HG02759 (cell line): ENCODE data around the gene LRIG3.
"Not testable (repeated sequence)": the region's sequence is repeated elsewhere in the genome, so short reads cannot be mapped to it uniquely, and the experiment has no call there.

Experiments used
- ATAC-seq: cut with Tn5 transposase; IDR thresholded peaks from one replicate; pipeline ENCODE4 v1.9.1; 2021; ENCODE audit warnings: mild to moderate bottlenecking, moderate library complexity; ENCODE audit not compliant: unreplicated experiment

The LRIG3 gene

DNA sequence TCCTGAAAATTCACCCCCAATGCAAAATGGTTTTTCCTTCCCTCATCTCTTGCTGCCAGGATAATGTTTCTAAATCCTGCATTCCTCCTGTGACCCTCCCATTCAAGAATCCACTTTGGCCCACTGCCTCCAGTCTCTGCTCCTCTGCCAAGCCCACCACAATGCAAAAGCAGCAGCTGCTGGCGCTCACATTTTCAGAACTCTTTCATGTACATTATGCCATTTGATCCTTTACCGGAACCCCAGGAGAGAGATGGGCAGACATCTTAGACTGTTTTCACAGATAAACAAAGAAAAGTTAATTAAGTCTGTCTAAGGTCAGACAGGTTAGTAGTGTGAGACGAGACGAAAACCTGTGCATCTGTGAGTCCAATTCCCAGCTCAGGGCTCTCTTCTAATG is 12.9 kb downstream of the LRIG3 start:
- ATAC-seq: no peak

DNA sequence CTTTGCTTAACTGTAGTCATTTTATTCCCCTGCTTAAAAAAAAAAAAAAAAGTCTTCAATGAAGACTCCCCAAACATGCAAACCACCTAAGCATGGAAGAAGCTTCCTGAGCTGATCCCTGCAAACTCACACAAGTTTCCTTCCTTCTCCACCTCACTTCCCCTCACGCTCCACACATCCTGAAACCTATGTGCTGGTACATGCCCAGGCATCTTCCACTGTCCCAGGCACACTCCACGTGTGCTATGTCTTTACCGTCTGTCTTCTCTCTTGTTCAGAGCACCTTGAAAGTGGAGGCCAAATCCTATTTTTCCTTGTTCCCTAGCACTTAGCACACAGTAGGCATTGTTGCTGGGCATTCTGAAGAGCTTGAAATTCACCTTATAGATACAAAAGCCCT is 13.4 kb downstream of the LRIG3 start:
- ATAC-seq: no peak

DNA sequence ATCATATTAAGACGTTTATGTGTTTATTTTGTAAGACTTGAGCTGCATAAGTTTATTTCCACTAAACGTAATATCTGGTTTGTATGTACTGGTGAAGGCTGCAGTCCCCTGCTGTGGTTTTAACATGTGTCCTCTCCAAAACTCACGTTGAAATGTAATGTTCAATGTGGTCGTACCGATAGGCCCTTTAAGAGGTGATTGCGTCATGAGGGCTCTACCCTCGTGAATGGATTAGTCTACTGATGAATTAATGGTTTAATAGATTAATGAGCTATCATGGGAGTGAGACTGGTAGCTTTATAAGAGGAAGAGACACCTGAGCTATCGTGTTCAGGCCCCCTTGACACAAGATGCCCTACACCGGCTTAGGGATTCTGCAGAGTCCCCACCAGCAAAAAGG is 14.9 kb downstream of the LRIG3 start:
- no peak for ATAC-seq

DNA sequence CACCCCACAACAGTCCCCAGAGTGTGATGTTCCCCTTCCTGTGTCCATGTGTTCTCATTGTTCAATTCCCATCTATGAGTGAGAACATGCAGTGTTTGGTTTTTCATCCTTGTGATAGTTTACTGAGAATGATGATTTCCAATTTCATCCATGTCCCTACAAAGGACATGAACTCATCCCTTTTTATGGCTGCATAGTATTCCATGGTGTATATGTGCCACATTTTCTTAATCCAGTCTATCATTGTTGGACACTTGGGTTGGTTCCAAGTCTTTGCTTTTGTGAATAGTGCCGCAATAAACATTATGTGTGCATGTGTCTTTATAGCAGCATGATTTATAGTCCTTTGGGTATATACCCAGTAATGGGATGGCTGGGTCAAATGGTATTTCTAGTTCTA is 17.6 kb downstream of the LRIG3 start:
- not testable (repeated sequence) for ATAC-seq

DNA sequence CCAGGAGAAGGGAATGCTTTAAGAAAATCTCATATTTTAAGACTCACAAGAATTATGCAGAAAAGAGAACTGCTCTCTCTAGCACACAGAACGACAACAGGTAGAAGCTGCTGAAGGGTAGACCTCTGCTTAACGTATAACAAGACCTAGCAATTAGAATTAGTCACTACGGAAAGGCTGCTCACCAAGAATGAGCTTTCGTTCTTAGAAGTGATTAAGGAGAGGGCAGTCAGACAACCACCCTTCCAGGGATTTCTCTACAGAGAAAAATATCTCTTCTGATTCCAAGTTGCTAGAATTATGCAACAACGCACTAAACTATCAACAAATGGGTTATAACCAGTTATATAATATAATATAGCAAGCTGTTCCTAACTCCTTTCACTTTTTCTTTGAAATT is 18.6 kb downstream of the LRIG3 start:
- no peak for ATAC-seq

DNA sequence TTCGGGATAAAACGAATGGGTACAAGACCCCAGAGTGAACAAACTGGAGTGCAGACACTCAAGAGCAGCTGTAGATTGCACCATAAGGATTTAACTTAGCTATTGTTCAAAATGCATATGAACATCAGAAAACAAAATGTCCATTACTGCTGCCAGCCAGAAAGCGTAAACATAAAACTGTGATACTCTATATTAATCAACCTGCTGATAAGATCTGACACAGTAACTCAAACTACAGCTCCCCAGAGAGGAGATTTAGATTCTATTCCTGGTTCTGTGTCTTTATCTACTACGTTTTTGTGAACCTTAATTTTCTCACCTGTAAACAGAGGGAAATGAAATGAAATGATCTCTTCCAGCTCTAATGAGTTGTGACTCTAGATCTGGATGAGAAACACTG is 22.3 kb downstream of the LRIG3 start:
- no peak for ATAC-seq

DNA sequence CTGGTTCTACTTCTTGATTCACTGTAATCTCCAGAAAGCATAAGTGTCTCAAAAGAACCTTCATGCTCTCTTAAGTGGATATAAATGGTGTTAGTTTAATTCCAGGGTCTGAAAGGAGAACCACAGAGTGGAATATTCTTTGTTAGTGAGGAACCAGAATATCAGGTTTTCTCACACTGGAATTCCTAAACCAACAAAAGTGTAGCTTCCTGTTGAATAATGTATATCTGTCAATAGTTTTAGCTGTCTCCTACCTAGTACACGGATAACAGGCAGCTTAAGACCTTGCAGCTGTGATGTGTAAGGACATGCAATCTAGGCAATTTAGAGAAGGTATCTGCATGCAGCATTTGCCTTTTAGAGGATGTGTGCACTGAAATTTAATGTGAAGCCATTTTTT is 24.0 kb downstream of the LRIG3 start:
- no peak for ATAC-seq

DNA sequence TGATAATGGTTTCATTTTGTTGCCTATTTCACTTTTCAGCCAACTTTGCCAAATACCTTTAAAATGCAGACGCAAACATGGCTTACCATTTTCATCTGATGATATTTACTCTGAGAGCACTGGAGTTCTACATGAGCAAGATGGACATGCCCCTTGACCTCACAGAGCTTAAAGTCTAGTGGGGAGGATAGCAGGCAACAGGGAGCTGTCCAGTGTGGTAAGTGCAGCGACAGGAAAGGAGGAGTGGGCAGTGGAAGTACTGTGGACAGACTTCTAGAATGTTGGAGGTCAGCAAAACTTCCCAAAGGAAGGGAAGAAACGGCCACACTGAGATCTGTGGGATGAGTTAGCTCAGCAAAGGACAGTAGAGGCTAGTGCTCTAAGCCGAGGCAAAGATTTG is 25.3 kb downstream of the LRIG3 start:
- no peak for ATAC-seq

DNA sequence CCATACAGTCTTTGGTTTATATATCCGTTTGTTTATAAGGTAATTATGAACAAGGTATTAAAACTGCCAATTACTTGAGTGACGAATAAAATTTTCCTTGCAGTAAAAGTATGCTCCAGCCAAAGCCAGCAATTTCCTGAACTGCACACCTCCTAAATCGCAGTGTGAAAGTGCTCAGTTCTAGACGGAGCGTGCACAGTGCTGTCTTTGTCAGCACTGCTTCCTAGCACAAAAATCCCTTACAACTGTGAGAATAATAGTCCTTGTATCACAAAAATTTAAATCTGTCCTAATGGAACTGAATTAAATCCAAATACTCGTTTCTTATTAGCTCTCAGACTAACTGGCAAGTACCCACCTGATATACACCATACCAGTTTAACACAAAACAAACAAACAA is 26.3 kb downstream of the LRIG3 start:
- ATAC-seq: no peak

DNA sequence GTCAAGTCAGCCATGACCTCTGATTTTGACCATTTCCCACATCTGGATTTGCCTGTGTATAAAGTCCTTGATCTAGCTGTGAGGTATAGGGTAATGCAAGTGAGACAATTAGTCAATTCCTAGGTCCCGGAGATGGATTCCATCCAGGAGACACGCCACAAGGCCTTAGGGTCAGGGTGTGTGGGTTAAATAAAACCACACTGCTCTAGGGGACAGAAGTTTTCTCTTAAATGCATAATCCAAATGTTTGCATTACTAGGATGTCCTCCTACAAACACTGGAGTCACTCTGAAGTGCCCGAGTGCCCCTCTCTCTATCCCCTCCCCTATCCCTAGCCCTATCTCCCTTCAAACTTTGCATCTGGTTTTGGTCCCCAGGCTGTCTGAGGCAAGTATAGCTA is 26.8 kb downstream of the LRIG3 start:
- no peak for ATAC-seq

DNA sequence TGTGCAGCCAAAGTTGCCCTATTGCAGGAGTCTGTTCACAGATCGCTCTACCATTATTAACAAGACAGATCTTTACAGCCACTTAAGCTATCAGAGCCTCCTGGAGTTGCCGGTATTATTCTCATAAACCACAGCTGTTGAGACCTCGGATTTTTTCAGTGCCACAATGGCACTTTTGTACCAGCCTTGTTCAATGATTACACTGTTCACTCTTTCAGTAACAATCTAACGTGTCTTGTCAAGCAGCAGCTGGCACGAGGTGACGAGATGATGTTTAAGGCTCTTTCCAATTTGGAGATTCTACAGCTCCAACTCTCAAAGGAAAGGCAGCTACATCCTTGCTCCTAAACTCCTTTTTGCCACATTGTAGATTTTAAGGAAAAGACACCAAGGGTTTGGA is 30.7 kb downstream of the LRIG3 start:
- no peak for ATAC-seq

DNA sequence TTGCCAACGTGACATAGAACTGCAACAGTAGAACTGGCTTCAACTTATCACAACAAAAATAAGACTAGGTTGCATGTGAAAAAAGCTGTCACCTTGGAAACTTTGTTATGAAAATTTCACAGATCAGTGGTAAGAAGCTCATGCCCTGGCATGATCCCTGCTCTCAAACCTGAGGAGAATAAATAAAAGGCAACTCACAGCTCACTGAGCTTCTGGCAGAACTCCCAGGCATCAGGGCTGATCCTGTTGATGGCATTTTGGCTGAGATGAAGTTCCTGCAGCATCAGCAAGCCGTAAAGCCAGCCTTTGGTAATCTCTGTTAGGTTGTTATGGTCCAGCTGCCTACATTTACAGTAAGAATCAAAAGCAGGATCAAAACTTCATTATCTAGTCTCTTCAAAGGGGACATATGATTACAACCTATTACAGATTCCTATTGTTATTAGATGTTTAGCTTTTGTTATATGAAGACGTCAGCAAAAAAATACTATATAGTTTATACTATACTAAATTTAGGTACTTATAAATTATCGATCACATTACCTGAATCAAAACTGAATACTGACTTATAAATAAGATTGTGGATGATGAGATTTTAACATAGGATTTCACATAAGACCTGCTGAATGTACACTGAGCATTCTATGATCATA is 32.0 kb downstream of the LRIG3 start:
- ATAC-seq: no peak

DNA sequence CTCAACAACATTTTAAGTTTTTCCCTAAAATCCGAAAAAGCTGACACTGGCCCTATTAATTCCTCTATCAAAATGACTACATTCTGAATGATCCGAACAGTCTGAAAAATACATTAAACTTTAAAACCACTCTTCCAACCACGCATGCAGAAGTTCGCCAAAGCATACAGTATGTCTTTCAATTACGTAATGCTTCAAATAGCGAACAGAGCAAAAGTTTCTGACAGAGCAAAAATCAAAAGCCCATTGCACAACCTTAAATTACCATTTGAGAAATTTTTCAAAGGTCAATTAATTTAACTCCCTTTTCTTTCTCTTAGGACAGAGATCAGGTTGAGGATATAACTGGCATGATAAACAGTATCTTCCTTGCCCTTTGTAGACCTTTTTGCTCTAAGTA is 33.2 kb downstream of the LRIG3 start:
- no peak for ATAC-seq

DNA sequence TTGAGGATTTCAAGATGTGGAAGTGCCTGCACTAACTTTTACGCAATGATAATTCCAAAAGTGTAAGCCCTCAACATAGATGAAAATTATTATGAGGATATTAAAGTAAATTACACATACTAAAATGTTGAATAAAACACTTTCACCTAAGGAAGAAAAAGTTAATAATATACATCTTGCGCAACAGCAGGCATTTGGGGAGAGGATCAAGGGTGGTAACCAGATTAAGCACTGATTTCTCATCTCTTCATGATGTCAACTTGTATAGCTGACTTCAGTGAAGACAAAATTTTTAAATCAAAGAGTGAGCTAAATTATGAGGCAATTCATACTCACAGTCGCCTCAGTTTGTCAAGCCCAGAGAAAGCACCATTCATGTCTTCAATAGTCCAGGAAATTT is 33.8 kb downstream of the LRIG3 start:
- ATAC-seq: no peak

DNA sequence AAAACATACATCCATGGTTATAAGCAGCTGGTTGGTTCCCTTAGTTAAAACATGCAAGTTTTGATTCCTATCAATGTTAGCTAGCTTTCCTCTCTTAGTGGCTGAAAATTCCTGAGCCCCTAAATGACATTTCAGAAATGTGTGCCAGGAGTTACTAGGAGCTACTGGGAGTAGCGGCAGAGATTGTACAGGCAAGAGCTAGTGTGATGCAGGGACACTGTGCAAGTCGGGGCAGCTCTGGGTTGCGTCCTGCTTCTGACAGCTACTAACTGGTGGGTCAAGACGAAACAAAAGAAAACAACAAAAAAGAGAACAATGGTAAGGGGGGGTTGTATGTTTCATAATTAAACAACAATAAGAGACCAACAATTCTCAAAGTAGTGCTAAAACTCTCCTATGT is 35.4 kb downstream of the LRIG3 start:
- ATAC-seq: no peak

DNA sequence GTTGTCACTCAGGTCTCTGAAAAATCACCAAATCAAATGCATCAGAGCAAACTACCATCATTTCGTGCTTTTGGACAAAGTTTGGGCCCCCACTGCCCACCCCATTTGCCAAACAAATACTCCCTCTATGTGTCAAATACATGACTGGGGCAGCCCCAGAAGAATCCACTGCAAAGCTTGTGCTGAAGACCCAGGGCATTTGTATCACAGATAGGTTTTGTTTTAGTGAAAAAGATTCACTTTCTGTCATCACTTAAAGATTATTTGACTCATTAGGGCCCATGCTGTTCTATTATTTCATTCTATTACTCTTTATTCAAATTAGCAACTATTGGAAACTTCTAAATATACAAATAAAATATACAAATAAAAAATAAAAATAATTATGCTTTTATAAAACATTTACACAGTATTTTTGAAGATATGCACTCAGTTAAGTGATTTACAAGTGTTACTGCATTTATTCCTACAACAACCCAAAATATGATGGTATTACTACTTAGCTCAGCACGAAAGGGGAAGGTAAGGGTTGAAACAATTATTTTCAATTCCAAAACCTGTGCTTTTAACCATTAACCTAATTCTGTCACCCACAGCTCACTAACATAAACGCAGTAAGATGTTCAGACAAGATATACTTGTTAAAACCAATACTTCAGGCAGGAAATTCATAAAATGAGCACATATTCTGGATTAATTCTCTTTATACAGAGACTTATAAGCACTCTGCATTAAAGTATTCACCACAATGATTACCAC is 36.5 kb downstream of the LRIG3 start:
- ATAC-seq: no peak

DNA sequence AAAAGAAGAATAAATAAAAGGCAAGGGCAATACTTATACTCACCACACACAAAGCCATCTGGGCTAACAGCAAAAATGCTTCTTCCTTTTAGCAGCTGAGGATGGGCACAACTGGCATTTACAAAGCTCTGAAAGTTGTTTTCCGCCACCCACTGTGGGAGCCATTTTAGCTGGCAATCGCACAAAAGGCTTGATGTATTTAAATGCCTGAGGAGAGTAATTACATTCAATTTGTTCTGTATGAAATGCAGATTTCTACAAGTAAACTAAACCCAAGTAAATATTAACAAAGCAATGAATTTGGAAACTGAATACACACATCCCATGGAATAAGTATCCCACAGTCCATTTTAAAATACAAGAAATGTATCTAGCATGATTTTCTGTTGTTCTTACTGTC is 37.5 kb downstream of the LRIG3 start:
- ATAC-seq: no peak

DNA sequence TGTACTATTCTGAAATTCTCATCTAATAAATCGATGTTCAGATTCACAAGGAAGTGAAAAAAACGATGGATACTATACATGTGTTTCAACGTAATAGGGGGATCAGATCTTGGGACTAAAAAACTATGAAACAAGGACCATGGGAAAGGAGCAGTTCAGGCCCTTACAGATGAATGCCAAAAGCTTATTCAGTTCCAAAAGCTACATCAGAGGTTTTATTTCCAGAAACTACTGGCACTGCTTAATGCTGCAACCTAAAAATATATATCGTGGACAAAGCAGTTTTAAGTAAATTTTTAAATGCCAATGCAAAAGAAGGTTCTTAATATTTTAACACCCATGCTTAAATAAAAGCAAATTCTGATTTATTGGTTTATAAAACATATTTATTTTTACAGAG is 38.5 kb downstream of the LRIG3 start:
- ATAC-seq: no peak

DNA sequence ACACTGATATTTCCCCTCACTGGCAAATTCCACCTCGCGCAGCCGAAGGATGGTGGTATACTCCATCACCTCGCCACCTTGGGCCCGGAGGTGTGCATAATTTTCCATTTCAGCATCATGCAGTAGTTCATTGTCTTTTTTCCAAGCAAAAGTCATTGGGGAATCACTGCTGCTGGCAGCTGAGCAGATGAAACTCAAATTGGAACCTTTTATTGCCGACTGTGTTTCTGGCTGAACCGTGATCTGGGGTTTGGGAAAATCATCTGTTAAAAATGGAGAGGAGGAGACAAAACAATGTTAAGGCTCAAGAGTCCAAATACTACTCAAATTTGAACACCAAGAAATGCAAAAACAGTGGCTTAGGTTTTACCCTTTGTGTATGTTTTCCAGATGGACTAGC is 39.7 kb downstream of the LRIG3 start:
- no peak for ATAC-seq

DNA sequence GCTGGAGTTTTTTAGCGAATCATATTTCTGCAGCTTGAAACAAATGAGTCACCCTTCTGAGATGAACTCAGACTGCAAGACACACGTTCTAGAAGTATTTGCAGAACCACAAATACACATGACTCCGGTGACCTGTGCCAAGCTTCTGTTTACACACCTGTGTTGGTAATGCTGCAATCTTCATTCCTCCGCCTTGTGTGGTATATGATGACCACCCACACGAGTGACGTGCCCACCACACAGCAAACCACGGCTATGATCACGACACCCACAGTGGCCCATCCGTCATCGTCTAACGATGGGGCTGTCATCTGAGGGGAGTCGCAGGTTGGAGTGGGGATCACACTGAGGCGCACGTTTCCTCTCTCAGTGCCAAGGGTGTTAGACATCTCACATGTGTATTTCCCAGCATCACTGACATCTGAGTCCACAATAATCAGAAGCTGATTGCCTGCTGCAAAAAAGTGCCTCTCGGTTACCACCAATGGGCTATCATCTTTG is 43.0 kb downstream of the LRIG3 start:
- no peak for ATAC-seq

DNA sequence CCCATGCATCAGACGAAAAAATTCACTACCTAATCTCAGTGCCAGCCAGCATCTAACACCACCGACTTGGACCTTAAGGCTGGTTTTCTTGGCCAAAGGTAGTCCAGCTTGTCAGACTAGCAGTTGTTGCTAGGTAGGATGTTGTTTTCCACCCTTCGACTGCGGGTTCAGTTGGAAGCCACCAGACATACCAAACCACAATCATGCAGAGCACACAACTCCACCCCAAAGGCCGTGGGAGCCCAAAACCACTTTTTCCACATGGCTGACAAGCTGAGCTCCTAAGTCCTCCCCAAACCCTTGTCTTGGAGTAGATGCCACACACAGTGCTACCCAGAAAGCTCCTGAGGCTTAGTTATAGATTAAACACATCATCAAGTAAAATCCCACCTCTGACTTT is 46.8 kb downstream of the LRIG3 start:
- no peak for ATAC-seq

DNA sequence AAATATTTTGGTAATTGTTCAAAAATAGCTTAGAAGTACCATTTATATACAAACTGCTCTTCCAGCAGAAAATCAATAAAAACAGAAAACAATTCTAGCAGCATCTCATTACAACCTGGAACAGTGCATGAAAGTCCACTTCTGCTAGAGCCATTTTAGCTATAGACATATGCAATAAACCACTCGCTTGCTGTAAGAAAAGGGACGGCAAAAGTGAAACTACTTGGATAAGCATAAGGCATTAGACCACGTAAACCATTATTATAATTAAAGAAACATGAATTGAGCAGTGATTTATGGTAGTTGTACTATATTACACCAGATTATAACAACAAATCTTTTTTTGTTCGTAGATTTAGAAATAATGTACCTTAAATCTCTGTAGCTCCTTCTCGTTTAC is 48.7 kb downstream of the LRIG3 start:
- no peak for ATAC-seq

DNA sequence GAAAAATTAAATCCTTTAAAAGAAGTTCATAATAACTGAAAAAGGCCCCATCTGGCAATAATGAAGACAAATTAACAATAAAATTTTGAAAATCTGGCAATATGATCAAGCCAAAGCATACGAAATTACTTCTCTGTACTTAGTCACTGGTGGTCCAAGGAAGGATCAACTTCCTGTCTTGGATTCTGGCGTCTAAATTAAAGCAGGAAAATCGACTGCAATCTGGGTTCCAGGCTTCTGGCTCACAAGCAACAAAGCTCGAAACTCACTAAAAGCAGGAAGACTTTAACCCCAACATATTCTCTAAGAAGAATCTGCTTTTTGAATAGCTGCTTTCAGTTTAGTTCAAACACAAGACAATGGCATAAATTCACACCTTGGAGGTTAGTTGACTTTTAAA is 49.7 kb downstream of the LRIG3 start:
- no peak for ATAC-seq
